Left ventricle myocardium inferior (tissue), 1 donor: ENCODE measurements around the gene ITPR1. TPM values are rescaled to one million over a fixed set of nuclear protein-coding genes. Genes with fewer than 3 reads are reported as not detected.

Experiments
- DNase-seq: peaks from one replicate; pipeline ENCODE4 v3.0.0-alpha.2; 2020
- H3K27ac ChIP-seq: fragments of 200-600 bp; replicated peaks from 2 replicates; pipeline ENCODE4 v1.8.0; 2021
- H3K27me3 ChIP-seq: fragments of 200-600 bp; 2 replicates; pipeline ENCODE4 v1.8.0; 2021; ENCODE audit warnings: low read depth
- H3K36me3 ChIP-seq: fragments of 200-600 bp; 2 replicates; pipeline ENCODE4 v1.8.0; 2021
- H3K4me1 ChIP-seq: fragments of 200-600 bp; 2 replicates; pipeline ENCODE4 v1.8.0; 2021
- H3K4me3 ChIP-seq: fragments of 200-600 bp; 2 replicates; pipeline ENCODE4 v1.8.0; 2021; ENCODE audit warnings: mild to moderate bottlenecking, moderate library complexity
- H3K9me3 ChIP-seq: fragments of 200-600 bp; replicated peaks from 2 replicates; pipeline ENCODE4 v1.8.0; 2021
- CTCF ChIP-seq: fragments of 200-600 bp; IDR thresholded peaks from 2 replicates; pipeline ENCODE4 v1.8.0; 2021; ENCODE audit warnings: antibody characterized with exemption, mild to moderate bottlenecking, borderline replicate concordance
- intact Hi-C: fragments of 100-400 bp; cut with micrococcal nuclease; formaldehyde crosslinking; loops from one replicate; pipeline ENCODE4 v1.11.0; 2022
- total RNA-seq: library from RNA; stranded (reverse); fragmentation: NEBNext Ultra II Directional; extraction: Animal tissue kit (Norgen Biotek cat#: 25700); gene quantifications from one replicate; pipeline ENCODE4 v1.2.1, GENCODE V29; 2021
- donor health status: DM: no; HTN: yes; CAD: no; lungs with severe emphysema.

The ITPR1 gene
- total RNA-seq, 1 donor from 2014 or later, result 29.0 TPM

GRCh38 chr3:4834403-4834866 is 341.3 kb downstream of the ITPR1 start:
- intact Hi-C loops, result no loop called here
- no peaks in the 10 kb centered on the region for H3K27me3 ChIP-seq
- H3K4me1 ChIP-seq, result peaks cover 15% of the 10 kb centered on the region
- no peak for TF ChIP-seq CTCF
- no peaks in the 10 kb centered on the region for H3K9me3 ChIP-seq
- H3K4me3 ChIP-seq, result no peak overlapping the region
- H3K27ac ChIP-seq, result no peak overlapping the region
- peaks cover 27% of the 10 kb centered on the region for H3K36me3 ChIP-seq
- no peak for DNase-seq

- Histone ChIP-seq H3K9me3 (no peaks in the 10 kb centered on the region), H3K27me3 (no peaks in the 10 kb centered on the region), H3K4me1 (peaks cover 15% of the 10 kb centered on the region), H3K4me3 (no peak overlapping the region), H3K27ac (no peak overlapping the region), H3K36me3 (peaks cover 27% of the 10 kb centered on the region)
- intact Hi-C loops, result no loop called here
- no peak for TF ChIP-seq CTCF
- DNase-seq, result no peak
Observed at GRCh38 chr3:4835616-4836043, 342.5 kb downstream of the ITPR1 start.

GRCh38 chr3:4836516-4836915 is 343.4 kb downstream of the ITPR1 start:
- H3K27me3 ChIP-seq, result no peaks in the 10 kb centered on the region
- TF ChIP-seq CTCF, result no peak
- no peaks in the 10 kb centered on the region for H3K9me3 ChIP-seq
- intact Hi-C loops, result no loop called here
- DNase-seq, result no peak
- H3K27ac ChIP-seq, result no peak overlapping the region
- no peak overlapping the region for H3K4me3 ChIP-seq
- H3K36me3 ChIP-seq, result peaks cover 27% of the 10 kb centered on the region
- peaks cover 12% of the 10 kb centered on the region for H3K4me1 ChIP-seq

GRCh38 chr3:4837374-4837930 is 344.3 kb downstream of the ITPR1 start:
- Histone ChIP-seq H3K4me1 (peaks cover 7% of the 10 kb centered on the region), H3K27ac (no peak overlapping the region), H3K9me3 (no peaks in the 10 kb centered on the region), H3K4me3 (no peak overlapping the region), H3K27me3 (no peaks in the 10 kb centered on the region), H3K36me3 (peaks cover 27% of the 10 kb centered on the region)
- DNase-seq, result no peak
- no peak for TF ChIP-seq CTCF
- intact Hi-C loops, result no loop called here

GRCh38 chr3:4838621-4839022 is 345.5 kb downstream of the ITPR1 start:
- no peak overlapping the region for H3K27ac ChIP-seq
- H3K36me3 ChIP-seq, result peaks cover 18% of the 10 kb centered on the region
- H3K9me3 ChIP-seq, result no peaks in the 10 kb centered on the region
- no peak for TF ChIP-seq CTCF
- H3K27me3 ChIP-seq, result no peaks in the 10 kb centered on the region
- peaks cover 7% of the 10 kb centered on the region for H3K4me1 ChIP-seq
- H3K4me3 ChIP-seq, result no peak overlapping the region
- intact Hi-C loops, result no loop called here
- DNase-seq, result no peak

GRCh38 chr3:4839278-4839677 is 346.1 kb downstream of the ITPR1 start:
- no peak for DNase-seq
- H3K4me1 ChIP-seq, result peaks cover 7% of the 10 kb centered on the region
- H3K9me3 ChIP-seq, result no peaks in the 10 kb centered on the region
- no peak overlapping the region for H3K27ac ChIP-seq
- no peaks in the 10 kb centered on the region for H3K27me3 ChIP-seq
- H3K36me3 ChIP-seq, result peaks cover 18% of the 10 kb centered on the region
- intact Hi-C loops, result no loop called here
- H3K4me3 ChIP-seq, result no peak overlapping the region
- TF ChIP-seq CTCF, result no peak
